HG03108 (cell line): ENCODE data around the gene SMIM27.
A peak's percentile ranks its signal among the peaks of the same experiment; 100 is the strongest.

Experiments used
- ATAC-seq: cut with Tn5 transposase; IDR thresholded peaks from one replicate; pipeline ENCODE4 v1.9.1; 2021; ENCODE audit warnings: moderate library complexity; ENCODE audit not compliant: unreplicated experiment

SMIM27 gene

GRCh38 chr9:32554107-32554506 is 2.0 kb downstream of the SMIM27 start:
- no peak for ATAC-seq

GRCh38 chr9:32554591-32554990 is 2.5 kb downstream of the SMIM27 start:
- ATAC-seq, result no peak

- ATAC-seq, result no peak
These were observed 6.3 kb downstream of the SMIM27 start for GRCh38 chr9:32558408-32558934.

- ATAC-seq, result no peak
These were observed 13.8 kb downstream of the SMIM27 start for GRCh38 chr9:32565967-32566366.

- no peak for ATAC-seq
These were observed 14.6 kb downstream of the SMIM27 start for GRCh38 chr9:32566770-32567169.

- no peak for ATAC-seq
These were observed 18.1 kb downstream of the SMIM27 start for GRCh38 chr9:32570262-32570661.

GRCh38 chr9:32571969-32572899 is 20.1 kb downstream of the SMIM27 start:
- ATAC-seq, result peak; percentile 83

- peak; percentile 82 for ATAC-seq
These were observed 20.9 kb downstream of the SMIM27 start, which contains the start of gene NDUFB6 for GRCh38 chr9:32572900-32573523. Gene NDUFB6, minus strand, starts transcription at chr9:32573159. Its CDS starts 99 bp downstream, at chr9:32573060.

GRCh38 chr9:32573821-32574220 is 21.7 kb downstream of the SMIM27 start:
- ATAC-seq, result no peak

GRCh38 chr9:32574858-32575257 is 22.7 kb downstream of the SMIM27 start:
- no peak for ATAC-seq

- no peak for ATAC-seq
These were observed 25.2 kb downstream of the SMIM27 start for GRCh38 chr9:32577316-32577715.

GRCh38 chr9:32578976-32579375 is 26.8 kb downstream of the SMIM27 start:
- ATAC-seq, result no peak

GRCh38 chr9:32579706-32580331 is 27.7 kb downstream of the SMIM27 start:
- ATAC-seq, result peak; percentile 44

- ATAC-seq, result no peak
These were observed 28.6 kb downstream of the SMIM27 start for GRCh38 chr9:32580631-32581300.

GRCh38 chr9:32581512-32582143 is 29.5 kb downstream of the SMIM27 start:
- no peak for ATAC-seq

GRCh38 chr9:32584784-32585183 is 32.7 kb downstream of the SMIM27 start:
- ATAC-seq, result no peak

- ATAC-seq, result no peak
These were observed 35.8 kb downstream of the SMIM27 start for GRCh38 chr9:32587901-32588300.

- no peak for ATAC-seq
These were observed 37.1 kb downstream of the SMIM27 start for GRCh38 chr9:32589083-32589723.

GRCh38 chr9:32590476-32590875 is 38.3 kb downstream of the SMIM27 start:
- no peak for ATAC-seq

- no peak for ATAC-seq
These were observed 38.8 kb downstream of the SMIM27 start for GRCh38 chr9:32590898-32591297.
